A673 (cell line): ENCODE measurements around the gene DMXL2.

Experiments used
- EZH2 ChIP-seq: fragments of 200-600 bp; sonication (generic); IDR thresholded peaks from 2 replicates; pipeline ENCODE4 v1.6.1; 2017; ENCODE audit warnings: borderline replicate concordance, low read depth, mild to moderate bottlenecking, mixed read lengths, antibody characterized with exemption, low read length; ENCODE audit not compliant: poor library complexity, severe bottlenecking
- TF ChIP-seq, protein P1 (sequence below): fragments of 300-800, 200-600 bp; sonication (generic); conservative IDR thresholded peaks from 2 replicates; pipeline ENCODE4 v1.5.1; 2017; ENCODE audit warnings: low read depth, mild to moderate bottlenecking, antibody characterized with exemption, low read length, moderate library complexity, mixed read lengths

DNA sequence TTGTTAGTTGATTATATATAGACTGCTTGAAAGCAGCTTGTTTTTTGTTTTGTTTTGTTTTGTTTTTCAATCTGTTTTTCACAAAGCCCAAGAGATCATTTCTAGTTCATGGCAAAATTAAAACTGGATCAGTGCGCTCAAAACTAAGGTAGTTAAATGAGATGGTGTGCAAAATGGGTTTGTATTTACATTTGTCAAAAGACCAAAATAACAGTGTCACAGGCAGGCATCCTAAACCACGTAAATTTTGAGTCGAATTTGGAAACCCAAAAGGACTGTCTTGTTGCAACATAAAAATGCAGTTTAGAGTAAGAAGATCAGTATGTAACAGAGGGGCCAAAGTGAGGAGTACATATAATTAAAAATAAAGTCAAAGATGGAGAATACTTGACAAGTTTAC is 2.4 kb downstream of the DMXL2 start:
- TF ChIP-seq, protein P1, sequence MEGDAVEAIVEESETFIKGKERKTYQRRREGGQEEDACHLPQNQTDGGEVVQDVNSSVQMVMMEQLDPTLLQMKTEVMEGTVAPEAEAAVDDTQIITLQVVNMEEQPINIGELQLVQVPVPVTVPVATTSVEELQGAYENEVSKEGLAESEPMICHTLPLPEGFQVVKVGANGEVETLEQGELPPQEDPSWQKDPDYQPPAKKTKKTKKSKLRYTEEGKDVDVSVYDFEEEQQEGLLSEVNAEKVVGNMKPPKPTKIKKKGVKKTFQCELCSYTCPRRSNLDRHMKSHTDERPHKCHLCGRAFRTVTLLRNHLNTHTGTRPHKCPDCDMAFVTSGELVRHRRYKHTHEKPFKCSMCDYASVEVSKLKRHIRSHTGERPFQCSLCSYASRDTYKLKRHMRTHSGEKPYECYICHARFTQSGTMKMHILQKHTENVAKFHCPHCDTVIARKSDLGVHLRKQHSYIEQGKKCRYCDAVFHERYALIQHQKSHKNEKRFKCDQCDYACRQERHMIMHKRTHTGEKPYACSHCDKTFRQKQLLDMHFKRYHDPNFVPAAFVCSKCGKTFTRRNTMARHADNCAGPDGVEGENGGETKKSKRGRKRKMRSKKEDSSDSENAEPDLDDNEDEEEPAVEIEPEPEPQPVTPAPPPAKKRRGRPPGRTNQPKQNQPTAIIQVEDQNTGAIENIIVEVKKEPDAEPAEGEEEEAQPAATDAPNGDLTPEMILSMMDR = no peak
- TF ChIP-seq EZH2 = no peak
